Measurements from ENCODE around the gene AICDA. TPM values are rescaled to one million over a fixed set of nuclear protein-coding genes. Genes with fewer than 3 reads are reported as not detected.
"Not testable (repeated sequence)": the region's sequence is repeated elsewhere in the genome, so short reads cannot be mapped to it uniquely, and the experiment has no call there.

The AICDA gene
- total RNA-seq, 3 donors from 2014 or later: 0.96 TPM; not detected in 2

DNA sequence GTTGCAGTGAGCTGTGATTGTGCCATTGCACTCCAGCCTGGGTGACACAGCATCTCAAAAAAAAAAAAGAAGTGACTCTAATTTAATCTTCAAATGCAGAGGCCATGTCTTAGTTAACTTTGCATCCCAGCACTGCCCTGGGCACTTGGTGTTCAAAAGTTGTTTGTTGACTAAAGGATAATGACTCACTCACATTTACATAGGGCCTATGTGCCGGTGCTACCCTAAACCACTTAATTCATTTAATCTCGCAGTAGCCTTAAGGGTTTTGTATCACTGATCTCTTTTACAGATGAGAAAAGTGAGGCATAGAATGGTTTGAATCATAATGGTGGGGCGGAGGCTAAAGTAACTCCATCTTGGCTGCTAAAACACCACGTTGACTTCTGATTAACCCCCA is 26.3 kb upstream of the AICDA start:
- no peak overlapping the region for H3K27ac ChIP-seq
- intact Hi-C loops (cut with DNase I; ENCODE audit: low total_unique reads): no loop called here
- no peak for TF ChIP-seq CTCF (IDR thresholded peaks at IDR 0.05)
- TF ChIP-seq POLR2AphosphoS5 (IDR thresholded peaks at IDR 0.05): no peak
- TF ChIP-seq POLR2A (IDR thresholded peaks at IDR 0.05): no peak
- no peak overlapping the region for H3K4me3 ChIP-seq
- no peaks in the 10 kb centered on the region for H3K9me3 ChIP-seq
- H3K36me3 ChIP-seq: no peaks in the 10 kb centered on the region
- no peaks in the 10 kb centered on the region for H3K27me3 ChIP-seq
- no peak for DNase-seq (ENCODE audit: low spot score in 2 of 2)
- no peaks in the 10 kb centered on the region for H3K4me1 ChIP-seq

GRCh38 chr12:8637666-8638065 is 25.0 kb upstream of the AICDA start:
- Histone ChIP-seq H3K27ac (no peak overlapping the region), H3K9me3 (no peaks in the 10 kb centered on the region), H3K4me1 (no peaks in the 10 kb centered on the region), H3K27me3 (no peaks in the 10 kb centered on the region), H3K36me3 (no peaks in the 10 kb centered on the region), H3K4me3 (no peak overlapping the region)
- DNase-seq (ENCODE audit: low spot score in 2 of 2): no peak
- intact Hi-C loops (cut with DNase I; ENCODE audit: low total_unique reads): no loop called here
- TF ChIP-seq CTCF (IDR thresholded peaks at IDR 0.05): no peak
- TF ChIP-seq POLR2AphosphoS5 (IDR thresholded peaks at IDR 0.05): no peak
- no peak for TF ChIP-seq POLR2A (IDR thresholded peaks at IDR 0.05)

GRCh38 chr12:8637244-8637643 is 24.6 kb upstream of the AICDA start:
- intact Hi-C loops (cut with DNase I; ENCODE audit: low total_unique reads): no loop called here
- Histone ChIP-seq H3K27me3 (no peaks in the 10 kb centered on the region), H3K36me3 (no peaks in the 10 kb centered on the region), H3K27ac (no peak overlapping the region), H3K4me1 (no peaks in the 10 kb centered on the region), H3K4me3 (no peak overlapping the region), H3K9me3 (no peaks in the 10 kb centered on the region)
- no peak for TF ChIP-seq POLR2A (IDR thresholded peaks at IDR 0.05)
- no peak for TF ChIP-seq POLR2AphosphoS5 (IDR thresholded peaks at IDR 0.05)
- no peak for TF ChIP-seq CTCF (IDR thresholded peaks at IDR 0.05)
- no peak for DNase-seq (ENCODE audit: low spot score in 2 of 2)

- Histone ChIP-seq H3K4me1 (no peaks in the 10 kb centered on the region), H3K27ac (no peak overlapping the region), H3K27me3 (no peaks in the 10 kb centered on the region), H3K4me3 (no peak overlapping the region), H3K9me3 (no peaks in the 10 kb centered on the region), H3K36me3 (no peaks in the 10 kb centered on the region)
- TF ChIP-seq CTCF (IDR thresholded peaks at IDR 0.05): no peak
- no peak for TF ChIP-seq POLR2AphosphoS5 (IDR thresholded peaks at IDR 0.05)
- DNase-seq (ENCODE audit: low spot score in 2 of 2): no peak
- intact Hi-C loops (cut with DNase I; ENCODE audit: low total_unique reads): no loop called here
Measured at GRCh38 chr12:8636581-8636980, 23.9 kb upstream of the AICDA start.

GRCh38 chr12:8636007-8636346 is 23.3 kb upstream of the AICDA start:
- H3K4me1 ChIP-seq; H3K27me3 ChIP-seq; DNase-seq (ENCODE audit: low spot score in 2 of 2); H3K27ac ChIP-seq; H3K4me3 ChIP-seq; H3K9me3 ChIP-seq; intact Hi-C loops (cut with DNase I; ENCODE audit: low total_unique reads); H3K36me3 ChIP-seq: not testable (repeated sequence)

DNA sequence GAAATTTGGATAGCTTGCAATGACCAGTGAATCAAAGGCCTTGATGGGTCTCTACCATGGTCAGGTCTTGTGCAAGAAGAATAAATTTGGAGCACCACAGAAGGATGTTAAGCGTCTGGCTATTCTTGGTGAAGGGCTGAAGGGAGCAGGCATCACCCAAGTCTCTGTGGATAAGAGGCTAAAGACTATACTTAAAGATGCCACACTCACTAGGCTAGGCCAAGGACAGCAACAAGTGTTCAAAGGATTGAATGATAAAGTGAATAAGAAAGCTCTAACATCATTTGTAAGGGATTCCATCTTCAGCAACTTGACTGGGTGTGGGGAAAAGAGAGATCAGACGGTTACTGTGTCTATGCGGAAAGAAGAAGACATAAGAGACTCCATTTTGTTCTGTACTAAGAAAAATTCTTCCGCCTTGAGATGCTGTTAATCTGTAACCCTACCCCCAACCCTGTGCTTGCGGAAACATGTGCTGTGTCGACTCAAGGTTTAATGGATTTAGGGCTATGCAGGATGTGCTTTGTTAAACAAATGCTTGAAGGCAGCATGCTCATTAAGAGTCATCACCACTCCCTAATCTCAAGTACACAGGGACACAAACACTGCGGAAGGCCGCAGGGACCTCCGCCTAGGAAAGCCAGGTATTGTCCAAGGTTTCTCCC is 22.8 kb upstream of the AICDA start:
- H3K27me3 ChIP-seq; H3K27ac ChIP-seq; intact Hi-C loops (cut with DNase I; ENCODE audit: low total_unique reads); DNase-seq (ENCODE audit: low spot score in 2 of 2); H3K4me3 ChIP-seq; H3K36me3 ChIP-seq; H3K9me3 ChIP-seq; H3K4me1 ChIP-seq: not testable (repeated sequence)
